ENCODE measurements around the gene PAPOLA. TPM values are rescaled to one million over a fixed set of nuclear protein-coding genes. Genes with fewer than 3 reads are reported as not detected.

PAPOLA gene
- total and polyA plus RNA-seq, 9 of the 15 experiments (the other 6 are each of a cell fraction or from before 2014, with no cell fraction given), result 51.1 to 199 (median 95.8) TPM

GRCh38 chr14:96599076-96599475, 96.9 kb downstream of the PAPOLA start (continued):
- no peak for TF ChIP-seq PHB2 (IDR thresholded peaks at IDR 0.05; ENCODE audit: low read depth)
- no peak for TF ChIP-seq EGR1 (conservative IDR thresholded peaks at IDR 0.05)
- TF ChIP-seq ZNF146 (CRISPR knock-in tag; IDR thresholded peaks at IDR 0.05; ENCODE audit: unreplicated experiment), result no peak
- no peak for TF ChIP-seq NFE2L1 (tag; IDR thresholded peaks at IDR 0.05; ENCODE audit: borderline replicate concordance, low read depth)
- TF ChIP-seq BCL6 (CRISPR knock-in tag; IDR thresholded peaks at IDR 0.05), result no peak

DNA sequence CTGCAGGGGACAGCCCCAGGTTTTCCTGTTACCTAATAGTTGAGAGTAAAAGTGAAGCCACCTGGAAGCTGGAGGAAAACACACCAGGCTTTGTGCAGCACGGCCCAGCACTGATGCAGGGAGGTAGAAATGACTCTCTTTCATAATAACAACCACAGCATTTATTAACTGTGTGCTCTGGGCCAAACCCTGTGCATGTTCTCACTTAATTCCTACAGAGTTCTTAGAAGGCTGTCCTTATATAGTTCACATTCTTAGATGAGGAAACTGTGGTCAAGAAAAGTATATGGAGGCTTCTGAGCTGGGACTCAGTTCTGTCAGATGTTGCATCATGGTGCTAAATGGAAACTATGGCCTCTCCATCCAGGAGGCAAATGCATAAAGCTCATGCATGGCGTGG, 100.0 kb downstream of the PAPOLA start:
- Histone ChIP-seq H3K9ac (ENCODE audit: insufficient read depth in 1 of 2, low read depth in 2 of 2, low read length in 2 of 2) (no peak overlapping the region), H2AFZ (ENCODE audit: low read depth, low read length) (no peak overlapping the region), H3K27ac (ENCODE audit: extremely low read depth, low read depth, low read length) (no peak overlapping the region), H3K4me2 (ENCODE audit: insufficient read depth, low read length) (no peak overlapping the region), H3K9me3 (replicated peaks; ENCODE audit: control insufficient read depth, insufficient read depth, low read depth, low read length) (no peaks in the 10 kb centered on the region), H3K9me1 (ENCODE audit: control insufficient read depth, insufficient read depth, low read length) (no peaks in the 10 kb centered on the region), H3K4me1 (replicated peaks in 1 of 2; ENCODE audit: control insufficient read depth in 2 of 2, insufficient read depth in 2 of 2, low read length in 2 of 2) (no peaks in the 10 kb centered on the region; a peak in 1 of 5 replicates), H3K27me3 (ENCODE audit: control insufficient read depth in 2 of 2, insufficient read depth in 2 of 2, low read length in 2 of 2) (peaks cover 14 to 80% of the 10 kb centered on the region in 2 experiments; a peak in 4 of 5 replicates), H4K20me1 (replicated peaks; ENCODE audit: control insufficient read depth, insufficient read depth, low read length) (peaks cover 4% of the 10 kb centered on the region; the same call in 1 of the 2 replicates), H3K79me2 (ENCODE audit: control insufficient read depth, insufficient read depth, low read length) (no peaks in the 10 kb centered on the region), H3K4me3 (no peak overlapping the region), H3K36me3 (ENCODE audit: control insufficient read depth, insufficient read depth, low read length) (no peaks in the 10 kb centered on the region)
- in situ Hi-C loops (cut with MboI), result no loop called here
- ChIA-PET CTCF (ENCODE audit: low intra/inter-chr PET ratio) (no interaction called here), POLR2A (no interaction called here)
- intact Hi-C loops (cut with micrococcal nuclease), result no loop called here
- 0% methylated on average over 2 of the region's 2 CpGs for WGBS (ENCODE audit: insufficient coverage, low coverage, missing lambda C conversion rate)
- no TSS peak for BruUV-seq (replicated peaks)
- DNase-seq (ENCODE audit: extremely low read depth in 1 of 4, low spot score in 3 of 4), result no peak
- no peak for FAIRE-seq
- TF ChIP-seq CEBPG (CRISPR knock-in tag; IDR thresholded peaks at IDR 0.05), result 0 out of 2 replicates have a peak, but pooled peaks have one; percentile 12
- 0 out of 4 replicates have a peak, but pooled peaks of 1 of the 2 experiments have one; percentile 18 for TF ChIP-seq CEBPG (tag; conservative IDR thresholded peaks at IDR 0.05 in 1 of 2, IDR thresholded peaks at IDR 0.05 in 1 of 2)
- no peak for TF ChIP-seq XRCC4 (IDR thresholded peaks at IDR 0.05; ENCODE audit: extremely low read depth, insufficient read depth, insufficient read length)
- ATAC-seq, result no peak

Measured in K562 (cell line).